ENCODE data around the gene NEBL. TPM values are rescaled to one million over a fixed set of nuclear protein-coding genes. Genes with fewer than 3 reads are reported as not detected.

Gene NEBL
- total RNA-seq, 1 experiment from 2014 or later, result 0.66 TPM

- Histone ChIP-seq H3K4me1 (replicated peaks) (no peaks in the 10 kb centered on the region), H3K36me3 (no peaks in the 10 kb centered on the region), H3K27ac (no peak overlapping the region), H3K4me3 (no peak overlapping the region), H3K27me3 (replicated peaks) (no peaks in the 10 kb centered on the region), H3K9me3 (replicated peaks) (no peaks in the 10 kb centered on the region)
- DNase-seq (ENCODE audit: low read depth in 1 of 2, low spot score in 2 of 2), result no peak
Observed at GRCh38 chr10:20870834-20871233, 26.3 kb downstream of the NEBL start.

- no peaks in the 10 kb centered on the region for H3K9me3 ChIP-seq (replicated peaks)
- H3K4me1 ChIP-seq (replicated peaks), result no peaks in the 10 kb centered on the region
- H3K36me3 ChIP-seq, result no peaks in the 10 kb centered on the region
- no peaks in the 10 kb centered on the region for H3K27me3 ChIP-seq (replicated peaks)
- no peak overlapping the region for H3K4me3 ChIP-seq
- no peak for DNase-seq (ENCODE audit: low read depth in 1 of 2, low spot score in 2 of 2)
- H3K27ac ChIP-seq, result no peak overlapping the region
Observed at GRCh38 chr10:20863008-20863407, 34.1 kb downstream of the NEBL start.

DNA sequence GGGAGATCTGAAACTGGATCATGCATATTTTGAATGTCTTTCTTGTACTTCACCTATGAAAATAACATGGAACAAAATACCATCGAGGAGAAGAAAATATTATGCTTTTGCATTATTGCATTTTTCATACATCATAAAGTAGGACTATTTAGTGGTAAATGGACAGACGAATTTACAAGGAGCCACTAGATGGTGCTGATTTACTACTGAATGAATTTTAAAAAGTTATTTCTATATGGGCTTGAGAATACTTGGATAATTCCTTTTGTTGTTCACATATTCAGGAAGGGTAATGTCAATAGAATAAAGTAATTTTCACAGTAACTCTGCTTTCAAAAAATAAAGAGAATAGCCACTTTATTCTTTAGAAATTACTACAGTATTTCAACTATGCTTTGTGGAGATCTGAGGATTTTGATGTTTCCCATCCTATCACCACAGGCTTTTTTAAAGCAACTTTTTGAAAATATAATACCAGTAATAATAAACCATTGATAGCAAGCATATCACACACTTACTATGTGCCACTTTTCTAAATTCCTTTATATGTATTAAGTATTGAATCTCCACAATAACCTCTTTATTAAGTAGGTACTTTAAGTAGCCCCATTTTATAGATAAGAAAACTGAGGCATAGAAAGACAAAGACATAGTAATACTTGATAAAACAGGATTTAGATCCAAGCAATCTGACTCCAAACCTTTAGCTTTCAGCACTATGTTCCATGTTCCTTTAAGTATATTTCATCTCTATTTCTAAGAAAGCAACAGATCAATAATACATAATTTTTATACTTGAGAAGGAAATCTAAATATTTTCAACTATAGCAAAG, 38.6 kb downstream of the NEBL start:
- Histone ChIP-seq H3K36me3 (no peaks in the 10 kb centered on the region), H3K4me3 (no peak overlapping the region), H3K27me3 (replicated peaks) (no peaks in the 10 kb centered on the region), H3K9me3 (replicated peaks) (no peaks in the 10 kb centered on the region), H3K4me1 (replicated peaks) (no peaks in the 10 kb centered on the region), H3K27ac (no peak overlapping the region)
- peak in 1 of 2 experiments; percentile 14 for DNase-seq (ENCODE audit: low read depth in 1 of 2, low spot score in 2 of 2)

DNA sequence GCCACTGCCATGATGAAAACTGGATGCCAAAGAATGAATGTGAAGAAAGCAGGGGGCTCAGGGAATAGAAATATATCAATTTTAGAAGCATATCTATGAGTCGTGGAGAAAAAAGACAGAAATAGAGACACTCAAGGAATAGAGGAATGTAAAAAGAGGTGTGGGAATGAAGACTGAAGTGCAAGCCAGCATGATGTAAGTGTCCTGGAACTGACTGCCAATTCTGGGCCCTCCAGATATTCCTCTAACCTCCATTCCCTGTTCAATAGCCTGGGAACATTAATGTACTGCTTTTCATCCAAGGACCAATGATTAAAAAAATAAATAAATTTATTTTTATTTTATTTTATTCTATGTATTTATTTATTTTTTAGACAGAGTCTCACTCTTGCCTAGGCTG, 40.6 kb downstream of the NEBL start:
- Histone ChIP-seq H3K36me3 (no peaks in the 10 kb centered on the region), H3K4me1 (replicated peaks) (no peaks in the 10 kb centered on the region), H3K4me3 (no peak overlapping the region), H3K9me3 (replicated peaks) (no peaks in the 10 kb centered on the region), H3K27me3 (replicated peaks) (no peaks in the 10 kb centered on the region), H3K27ac (no peak overlapping the region)
- DNase-seq (ENCODE audit: low read depth in 1 of 2, low spot score in 2 of 2), result no peak

GRCh38 chr10:20855398-20856038, 41.6 kb downstream of the NEBL start:
- DNase-seq (ENCODE audit: low read depth in 1 of 2, low spot score in 2 of 2), result no peak
- Histone ChIP-seq H3K4me3 (no peak overlapping the region), H3K4me1 (replicated peaks) (no peaks in the 10 kb centered on the region), H3K9me3 (replicated peaks) (no peaks in the 10 kb centered on the region), H3K27ac (no peak overlapping the region), H3K27me3 (replicated peaks) (no peaks in the 10 kb centered on the region), H3K36me3 (no peaks in the 10 kb centered on the region)

- no peaks in the 10 kb centered on the region for H3K27me3 ChIP-seq (replicated peaks)
Observed at GRCh38 chr10:20853276-20853675, 43.8 kb downstream of the NEBL start.

GRCh38 chr10:20852303-20852702, 44.8 kb downstream of the NEBL start:
- no peak overlapping the region for H3K4me3 ChIP-seq
- no peaks in the 10 kb centered on the region for H3K36me3 ChIP-seq
- no peaks in the 10 kb centered on the region for H3K4me1 ChIP-seq (replicated peaks)
- DNase-seq (ENCODE audit: low read depth in 1 of 2, low spot score in 2 of 2), result no peak
- H3K27ac ChIP-seq, result no peak overlapping the region
- no peaks in the 10 kb centered on the region for H3K9me3 ChIP-seq (replicated peaks)
- no peaks in the 10 kb centered on the region for H3K27me3 ChIP-seq (replicated peaks)

More at GRCh38 chr10:20853276-20853675, 43.8 kb downstream of the NEBL start:
- Histone ChIP-seq H3K9me3 (replicated peaks) (no peaks in the 10 kb centered on the region), H3K36me3 (no peaks in the 10 kb centered on the region), H3K4me3 (no peak overlapping the region), H3K27ac (no peak overlapping the region), H3K4me1 (replicated peaks) (no peaks in the 10 kb centered on the region)
- DNase-seq (ENCODE audit: low read depth in 1 of 2, low spot score in 2 of 2), result no peak

GRCh38 chr10:20847512-20847911, 49.6 kb downstream of the NEBL start:
- no peak overlapping the region for H3K27ac ChIP-seq
- no peaks in the 10 kb centered on the region for H3K9me3 ChIP-seq (replicated peaks)
- H3K4me1 ChIP-seq (replicated peaks), result no peaks in the 10 kb centered on the region
- no peaks in the 10 kb centered on the region for H3K36me3 ChIP-seq
- no peaks in the 10 kb centered on the region for H3K27me3 ChIP-seq (replicated peaks)
- no peak overlapping the region for H3K4me3 ChIP-seq
- no peak for DNase-seq (ENCODE audit: low read depth in 1 of 2, low spot score in 2 of 2)

- no peak overlapping the region for H3K4me3 ChIP-seq
- H3K27me3 ChIP-seq (replicated peaks), result no peaks in the 10 kb centered on the region
- DNase-seq (ENCODE audit: low read depth in 1 of 2, low spot score in 2 of 2), result no peak
- H3K4me1 ChIP-seq (replicated peaks), result no peaks in the 10 kb centered on the region
- no peak overlapping the region for H3K27ac ChIP-seq
- no peaks in the 10 kb centered on the region for H3K9me3 ChIP-seq (replicated peaks)
- H3K36me3 ChIP-seq, result no peaks in the 10 kb centered on the region
Observed at GRCh38 chr10:20846263-20846662, 50.8 kb downstream of the NEBL start.

- H3K4me1 ChIP-seq (replicated peaks), result no peaks in the 10 kb centered on the region
- DNase-seq (ENCODE audit: low read depth in 1 of 2, low spot score in 2 of 2), result no peak
- no peak overlapping the region for H3K4me3 ChIP-seq
- H3K36me3 ChIP-seq, result no peaks in the 10 kb centered on the region
- no peaks in the 10 kb centered on the region for H3K27me3 ChIP-seq (replicated peaks)
- no peak overlapping the region for H3K27ac ChIP-seq
- H3K9me3 ChIP-seq (replicated peaks), result no peaks in the 10 kb centered on the region
Observed at GRCh38 chr10:20841419-20841818, 55.7 kb downstream of the NEBL start.

GRCh38 chr10:20839910-20840309, 57.2 kb downstream of the NEBL start:
- Histone ChIP-seq H3K27me3 (replicated peaks) (no peaks in the 10 kb centered on the region), H3K4me3 (no peak overlapping the region), H3K9me3 (replicated peaks) (no peaks in the 10 kb centered on the region), H3K36me3 (no peaks in the 10 kb centered on the region), H3K4me1 (replicated peaks) (no peaks in the 10 kb centered on the region), H3K27ac (no peak overlapping the region)
- no peak for DNase-seq (ENCODE audit: low read depth in 1 of 2, low spot score in 2 of 2)

GRCh38 chr10:20839141-20839540, 58.0 kb downstream of the NEBL start:
- DNase-seq (ENCODE audit: low read depth in 1 of 2, low spot score in 2 of 2), result no peak
- Histone ChIP-seq H3K27me3 (replicated peaks) (no peaks in the 10 kb centered on the region), H3K36me3 (no peaks in the 10 kb centered on the region), H3K27ac (no peak overlapping the region), H3K4me3 (no peak overlapping the region), H3K4me1 (replicated peaks) (no peaks in the 10 kb centered on the region), H3K9me3 (replicated peaks) (no peaks in the 10 kb centered on the region)

- Histone ChIP-seq H3K36me3 (no peaks in the 10 kb centered on the region), H3K27ac (no peak overlapping the region)
- no peak for DNase-seq (ENCODE audit: low read depth in 1 of 2, low spot score in 2 of 2)
Observed at GRCh38 chr10:20836401-20836800, 60.7 kb downstream of the NEBL start.

GRCh38 chr10:20835335-20835734, 61.8 kb downstream of the NEBL start:
- no peaks in the 10 kb centered on the region for H3K27me3 ChIP-seq (replicated peaks)

More at GRCh38 chr10:20836401-20836800, 60.7 kb downstream of the NEBL start:
- no peaks in the 10 kb centered on the region for H3K9me3 ChIP-seq (replicated peaks)
- H3K27me3 ChIP-seq (replicated peaks), result no peaks in the 10 kb centered on the region
- no peak overlapping the region for H3K4me3 ChIP-seq
- no peaks in the 10 kb centered on the region for H3K4me1 ChIP-seq (replicated peaks)

More at GRCh38 chr10:20835335-20835734, 61.8 kb downstream of the NEBL start:
- no peak overlapping the region for H3K27ac ChIP-seq
- no peaks in the 10 kb centered on the region for H3K9me3 ChIP-seq (replicated peaks)
- no peaks in the 10 kb centered on the region for H3K36me3 ChIP-seq
- no peak overlapping the region for H3K4me3 ChIP-seq
- DNase-seq (ENCODE audit: low read depth in 1 of 2, low spot score in 2 of 2), result no peak
- no peaks in the 10 kb centered on the region for H3K4me1 ChIP-seq (replicated peaks)
